ENCODE measurements around the gene NDST1. TPM values are rescaled to one million over a fixed set of nuclear protein-coding genes. Genes with fewer than 3 reads are reported as not detected.

Gene NDST1
- total RNA-seq, 4 donors from 2014 or later, result 94.6 to 157 (median 134) TPM

GRCh38 chr5:150500328-150500841 lies 7.5 kb upstream of the NDST1 start:
- Histone ChIP-seq H3K36me3 (no peaks in the 10 kb centered on the region), H3K27me3 (no peaks in the 10 kb centered on the region), H3K27ac (peak overlapping the region; percentile 82), H3K9me3 (no peaks in the 10 kb centered on the region), H3K4me1 (peaks cover 93% of the 10 kb centered on the region), H3K4me3 (no peak overlapping the region)
- TF ChIP-seq POLR2AphosphoS5 (IDR thresholded peaks at IDR 0.05) (no peak), POLR2A (IDR thresholded peaks at IDR 0.05) (no peak), CTCF (IDR thresholded peaks at IDR 0.05) (no peak), EP300 (IDR thresholded peaks at IDR 0.05) (no peak)
- DNase-seq (ENCODE audit: low spot score in 2 of 2), result no peak
- WGBS, result 58% methylated on average over 2 of the region's 3 CpGs

- DNase-seq (ENCODE audit: low spot score in 2 of 2), result no peak
- TF ChIP-seq CTCF (IDR thresholded peaks at IDR 0.05) (no peak), EP300 (IDR thresholded peaks at IDR 0.05) (no peak), POLR2A (IDR thresholded peaks at IDR 0.05) (no peak), POLR2AphosphoS5 (IDR thresholded peaks at IDR 0.05) (no peak)
- no peaks in the 10 kb centered on the region for H3K27me3 ChIP-seq
- no peaks in the 10 kb centered on the region for H3K9me3 ChIP-seq
- 51% methylated on average over 8 of the region's 8 CpGs for WGBS
- peak overlapping the region; percentile 82 for H3K27ac ChIP-seq
- no peak overlapping the region for H3K4me3 ChIP-seq
- H3K36me3 ChIP-seq, result no peaks in the 10 kb centered on the region
- H3K4me1 ChIP-seq, result peaks cover 98% of the 10 kb centered on the region
These were observed 7.0 kb upstream of the NDST1 start for GRCh38 chr5:150500905-150501304.

- no peaks in the 10 kb centered on the region for H3K27me3 ChIP-seq
- peak overlapping the region; percentile 82 for H3K27ac ChIP-seq
- 36% methylated on average over 8 of the region's 8 CpGs for WGBS
- TF ChIP-seq EP300 (IDR thresholded peaks at IDR 0.05), result no peak
- H3K9me3 ChIP-seq, result no peaks in the 10 kb centered on the region
- H3K4me3 ChIP-seq, result no peak overlapping the region
- H3K36me3 ChIP-seq, result no peaks in the 10 kb centered on the region
- H3K4me1 ChIP-seq, result peaks cover 100% of the 10 kb centered on the region
- no peak for DNase-seq (ENCODE audit: low spot score in 2 of 2)
These were observed 5.8 kb upstream of the NDST1 start for GRCh38 chr5:150502106-150502505.

- 77% methylated on average over 3 of the region's 3 CpGs for WGBS
- DNase-seq (ENCODE audit: low spot score in 2 of 2), result no peak
- H3K4me3 ChIP-seq, result no peak overlapping the region
- H3K27ac ChIP-seq, result peak overlapping the region; percentile 82
- H3K9me3 ChIP-seq, result no peaks in the 10 kb centered on the region
- H3K36me3 ChIP-seq, result no peaks in the 10 kb centered on the region
- no peaks in the 10 kb centered on the region for H3K27me3 ChIP-seq
- no peak for TF ChIP-seq POLR2AphosphoS5 (IDR thresholded peaks at IDR 0.05)
- H3K4me1 ChIP-seq, result peaks cover 100% of the 10 kb centered on the region
These were observed 5.1 kb upstream of the NDST1 start for GRCh38 chr5:150502847-150503246.

- Histone ChIP-seq H3K36me3 (no peaks in the 10 kb centered on the region), H3K27me3 (no peaks in the 10 kb centered on the region), H3K4me3 (no peak overlapping the region), H3K27ac (peak overlapping the region; percentile 82), H3K9me3 (no peaks in the 10 kb centered on the region), H3K4me1 (peaks cover 100% of the 10 kb centered on the region)
- DNase-seq (ENCODE audit: low spot score in 2 of 2), result no peak
- WGBS, result 81% methylated on average over 2 of the region's 4 CpGs
- no peak for TF ChIP-seq POLR2A (IDR thresholded peaks at IDR 0.05)
- no peak for TF ChIP-seq POLR2AphosphoS5 (IDR thresholded peaks at IDR 0.05)
- no peak for TF ChIP-seq CTCF (IDR thresholded peaks at IDR 0.05)
- no peak for TF ChIP-seq EP300 (IDR thresholded peaks at IDR 0.05)
These were observed 4.5 kb upstream of the NDST1 start for GRCh38 chr5:150503386-150503785.

GRCh38 chr5:150503977-150504620 lies 3.8 kb upstream of the NDST1 start:
- H3K4me1 ChIP-seq, result peaks cover 100% of the 10 kb centered on the region
- DNase-seq (ENCODE audit: low spot score in 2 of 2), result no peak
- peak overlapping the region; percentile 82 for H3K27ac ChIP-seq
- 29% methylated on average over 7 of the region's 9 CpGs for WGBS
- no peak overlapping the region for H3K4me3 ChIP-seq
- no peaks in the 10 kb centered on the region for H3K9me3 ChIP-seq
- no peak for TF ChIP-seq EP300 (IDR thresholded peaks at IDR 0.05)
- TF ChIP-seq POLR2A (IDR thresholded peaks at IDR 0.05), result no peak
- no peak for TF ChIP-seq CTCF (IDR thresholded peaks at IDR 0.05)
- TF ChIP-seq POLR2AphosphoS5 (IDR thresholded peaks at IDR 0.05), result no peak
- no peaks in the 10 kb centered on the region for H3K27me3 ChIP-seq
- H3K36me3 ChIP-seq, result no peaks in the 10 kb centered on the region
